Measurements from ENCODE around the gene ZNF419.
"Not testable (repeated sequence)": the region's sequence is repeated elsewhere in the genome, so short reads cannot be mapped to it uniquely, and the experiment has no call there.

DNA sequence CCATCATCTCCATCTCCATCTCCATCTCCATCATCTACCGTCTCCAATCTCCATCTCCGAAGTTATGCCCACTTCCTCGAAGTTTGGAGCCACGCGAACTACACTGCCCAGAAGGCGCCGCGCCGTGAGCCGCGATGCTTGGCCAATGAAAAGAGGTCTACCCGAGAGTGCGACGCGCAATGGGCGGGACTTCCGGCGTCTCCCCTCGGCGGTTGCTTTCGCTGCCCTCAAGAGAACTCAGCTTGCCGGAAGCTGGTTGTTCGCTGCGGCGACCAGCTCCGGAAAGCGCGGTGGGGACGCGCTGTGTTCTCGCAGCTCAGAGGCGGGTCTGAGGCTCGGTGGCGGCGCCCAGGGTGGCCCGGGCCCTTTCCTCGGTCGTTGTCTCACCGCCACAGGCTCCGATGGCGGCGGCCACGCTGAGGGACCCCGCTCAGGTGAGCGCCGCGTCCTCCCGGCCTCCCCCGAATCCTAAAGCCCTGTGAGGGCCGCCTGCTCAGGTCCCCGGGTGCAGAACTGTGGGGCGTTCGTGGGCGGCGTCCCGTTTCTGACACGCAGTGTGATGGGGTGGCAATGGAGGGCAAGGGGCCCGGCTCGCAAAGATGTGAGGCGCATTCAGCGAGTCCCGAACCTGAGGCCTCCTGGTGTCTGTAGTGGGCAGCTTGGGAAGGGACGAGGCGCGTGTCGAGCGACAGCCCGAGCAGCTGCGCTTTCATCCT, 12.3 kb downstream of the ZNF419 start, which contains the start of gene ZNF773:
- not testable (repeated sequence) for TF ChIP-seq CHCHD3 (CRISPR knock-in tag; IDR thresholded peaks at IDR 0.05); CBX5 (IDR thresholded peaks at IDR 0.05; ENCODE audit: borderline replicate concordance, low read depth); CREB1 (IDR thresholded peaks at IDR 0.05); CREB1 (CRISPR knock-in tag; IDR thresholded peaks at IDR 0.05); NCOA2 (IDR thresholded peaks at IDR 0.05; ENCODE audit: partially characterized antibody in 2 of 2); TBP (optimal IDR thresholded peaks at IDR 0.05; ENCODE audit: low read depth, low read length); TEAD2 (tag; IDR thresholded peaks at IDR 0.05)
- TF ChIP-seq, protein P1, sequence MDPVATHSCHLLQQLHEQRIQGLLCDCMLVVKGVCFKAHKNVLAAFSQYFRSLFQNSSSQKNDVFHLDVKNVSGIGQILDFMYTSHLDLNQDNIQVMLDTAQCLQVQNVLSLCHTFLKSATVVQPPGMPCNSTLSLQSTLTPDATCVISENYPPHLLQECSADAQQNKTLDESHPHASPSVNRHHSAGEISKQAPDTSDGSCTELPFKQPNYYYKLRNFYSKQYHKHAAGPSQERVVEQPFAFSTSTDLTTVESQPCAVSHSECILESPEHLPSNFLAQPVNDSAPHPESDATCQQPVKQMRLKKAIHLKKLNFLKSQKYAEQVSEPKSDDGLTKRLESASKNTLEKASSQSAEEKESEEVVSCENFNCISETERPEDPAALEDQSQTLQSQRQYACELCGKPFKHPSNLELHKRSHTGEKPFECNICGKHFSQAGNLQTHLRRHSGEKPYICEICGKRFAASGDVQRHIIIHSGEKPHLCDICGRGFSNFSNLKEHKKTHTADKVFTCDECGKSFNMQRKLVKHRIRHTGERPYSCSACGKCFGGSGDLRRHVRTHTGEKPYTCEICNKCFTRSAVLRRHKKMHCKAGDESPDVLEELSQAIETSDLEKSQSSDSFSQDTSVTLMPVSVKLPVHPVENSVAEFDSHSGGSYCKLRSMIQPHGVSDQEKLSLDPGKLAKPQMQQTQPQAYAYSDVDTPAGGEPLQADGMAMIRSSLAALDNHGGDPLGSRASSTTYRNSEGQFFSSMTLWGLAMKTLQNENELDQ (CRISPR knock-in tag; IDR thresholded peaks at IDR 0.05; ENCODE audit: borderline replicate concordance): not testable (repeated sequence)

Data from K562 (cell line).